GM18909 (cell line): ENCODE results near the gene CLCN6.

Experiments
- ATAC-seq: cut with Tn5 transposase; IDR thresholded peaks from one replicate; pipeline ENCODE4 v1.9.1; 2021; ENCODE audit warnings: mild to moderate bottlenecking; ENCODE audit not compliant: unreplicated experiment, poor library complexity

The CLCN6 gene

GRCh38 chr1:11873395-11874257, 67.6 kb downstream of the CLCN6 start:
- no peak for ATAC-seq

- ATAC-seq, result no peak
These were observed 68.2 kb downstream of the CLCN6 start for GRCh38 chr1:11874258-11874562.

GRCh38 chr1:11874624-11875023, 68.6 kb downstream of the CLCN6 start:
- ATAC-seq, result no peak

GRCh38 chr1:11875094-11875493, 69.1 kb downstream of the CLCN6 start:
- ATAC-seq, result no peak

- no peak for ATAC-seq
These were observed 71.1 kb downstream of the CLCN6 start for GRCh38 chr1:11877074-11877473.

GRCh38 chr1:11878081-11878890, 72.3 kb downstream of the CLCN6 start:
- no peak for ATAC-seq

- no peak for ATAC-seq
These were observed 72.8 kb downstream of the CLCN6 start for GRCh38 chr1:11878891-11879190.

- no peak for ATAC-seq
These were observed 73.6 kb downstream of the CLCN6 start for GRCh38 chr1:11879311-11880180.

- ATAC-seq, result no peak
These were observed 74.2 kb downstream of the CLCN6 start for GRCh38 chr1:11880181-11880575.

- ATAC-seq, result no peak
These were observed 75.1 kb downstream of the CLCN6 start for GRCh38 chr1:11880911-11881748.

GRCh38 chr1:11881749-11882441, 75.9 kb downstream of the CLCN6 start:
- ATAC-seq, result no peak

- ATAC-seq, result no peak
These were observed 77.0 kb downstream of the CLCN6 start for GRCh38 chr1:11882814-11883538.

GRCh38 chr1:11885916-11886315, 79.9 kb downstream of the CLCN6 start:
- ATAC-seq, result no peak

GRCh38 chr1:11886986-11887665, 81.1 kb downstream of the CLCN6 start:
- no peak for ATAC-seq

GRCh38 chr1:11887666-11888007, 81.6 kb downstream of the CLCN6 start:
- ATAC-seq, result no peak

- no peak for ATAC-seq
These were observed 82.3 kb downstream of the CLCN6 start for GRCh38 chr1:11888206-11888876.

GRCh38 chr1:11888877-11889208, 82.9 kb downstream of the CLCN6 start:
- no peak for ATAC-seq
